ENCODE data around the gene RPL13A. TPM values are rescaled to one million over a fixed set of nuclear protein-coding genes. Genes with fewer than 3 reads are reported as not detected.
A peak's percentile ranks its signal among the peaks of the same experiment; 100 is the strongest.

RPL13A gene
- total and polyA plus RNA-seq, 2 of the 13 experiments (the other 11 are each of a cell fraction or from before 2014, with no cell fraction given), result 2,601 to 3,407 TPM

DNA sequence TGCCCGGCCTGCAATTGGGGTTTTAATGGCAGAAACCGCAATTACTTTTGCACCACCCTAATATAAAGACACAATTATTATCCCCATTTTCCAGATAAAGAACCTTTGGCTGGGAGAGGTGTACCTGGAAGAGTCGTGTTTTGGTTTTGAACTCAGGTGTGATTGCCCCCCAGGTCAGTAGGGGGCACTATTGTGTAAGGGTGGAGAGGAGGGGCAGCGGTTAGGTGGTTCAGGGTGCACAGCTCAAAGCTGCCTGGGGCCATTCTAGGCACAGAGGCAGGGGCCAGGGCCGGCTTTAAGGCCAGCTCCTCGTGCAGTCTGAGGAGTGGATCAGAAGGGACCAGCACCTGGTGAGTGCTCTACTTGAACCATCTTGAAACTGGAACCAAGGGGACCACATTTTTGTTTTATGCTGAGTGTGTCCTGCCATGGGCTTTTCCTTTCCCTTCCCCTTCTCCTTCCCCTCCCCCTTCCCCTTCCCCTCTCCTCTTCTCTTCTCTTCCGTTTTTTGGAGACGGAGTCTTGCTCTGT, 19.2 kb downstream of the RPL13A start (continued):
- TF ChIP-seq GLI4 (CRISPR knock-in tag; IDR thresholded peaks at IDR 0.05; ENCODE audit: borderline replicate concordance) (no peak), ZNF432 (CRISPR knock-in tag; IDR thresholded peaks at IDR 0.05; ENCODE audit: borderline replicate concordance) (no peak), GATAD2A (CRISPR knock-in tag; IDR thresholded peaks at IDR 0.05) (0 out of 2 replicates have a peak, but pooled peaks have one; percentile 12), CSRNP2 (CRISPR knock-in tag; conservative IDR thresholded peaks at IDR 0.05; ENCODE audit: low read depth) (no peak), PCBP2 (optimal IDR thresholded peaks at IDR 0.05; ENCODE audit: low read depth, low read length, poor library complexity, severe bottlenecking) (peak; percentile 90), ZNF569 (CRISPR knock-in tag; IDR thresholded peaks at IDR 0.05; ENCODE audit: borderline replicate concordance) (no peak), ZNF383 (CRISPR knock-in tag; IDR thresholded peaks at IDR 0.05; ENCODE audit: borderline replicate concordance) (no peak), RFX1 (IDR thresholded peaks at IDR 0.05) (no peak), KAT2B (IDR thresholded peaks at IDR 0.05; ENCODE audit: borderline replicate concordance, low read depth, low read length) (no peak), MIXL1 (CRISPR knock-in tag; IDR thresholded peaks at IDR 0.05) (no peak), SATB2 (CRISPR knock-in tag; IDR thresholded peaks at IDR 0.05) (no peak), ZNF431 (CRISPR knock-in tag; IDR thresholded peaks at IDR 0.05; ENCODE audit: borderline replicate concordance, low read depth) (no peak), ZNF101 (CRISPR knock-in tag; IDR thresholded peaks at IDR 0.05; ENCODE audit: borderline replicate concordance, low read depth) (no peak), ZNF225 (CRISPR knock-in tag; IDR thresholded peaks at IDR 0.05) (no peak), GTF3A (CRISPR knock-in tag; conservative IDR thresholded peaks at IDR 0.05) (no peak), NFATC3 (CRISPR knock-in tag; IDR thresholded peaks at IDR 0.05) (no peak), IRF2 (CRISPR knock-in tag; IDR thresholded peaks at IDR 0.05) (0 out of 2 replicates have a peak, but pooled peaks have one; percentile 50), ZNF766 (CRISPR knock-in tag; IDR thresholded peaks at IDR 0.05; ENCODE audit: borderline replicate concordance) (no peak)
- TF ChIP-seq, protein P1, sequence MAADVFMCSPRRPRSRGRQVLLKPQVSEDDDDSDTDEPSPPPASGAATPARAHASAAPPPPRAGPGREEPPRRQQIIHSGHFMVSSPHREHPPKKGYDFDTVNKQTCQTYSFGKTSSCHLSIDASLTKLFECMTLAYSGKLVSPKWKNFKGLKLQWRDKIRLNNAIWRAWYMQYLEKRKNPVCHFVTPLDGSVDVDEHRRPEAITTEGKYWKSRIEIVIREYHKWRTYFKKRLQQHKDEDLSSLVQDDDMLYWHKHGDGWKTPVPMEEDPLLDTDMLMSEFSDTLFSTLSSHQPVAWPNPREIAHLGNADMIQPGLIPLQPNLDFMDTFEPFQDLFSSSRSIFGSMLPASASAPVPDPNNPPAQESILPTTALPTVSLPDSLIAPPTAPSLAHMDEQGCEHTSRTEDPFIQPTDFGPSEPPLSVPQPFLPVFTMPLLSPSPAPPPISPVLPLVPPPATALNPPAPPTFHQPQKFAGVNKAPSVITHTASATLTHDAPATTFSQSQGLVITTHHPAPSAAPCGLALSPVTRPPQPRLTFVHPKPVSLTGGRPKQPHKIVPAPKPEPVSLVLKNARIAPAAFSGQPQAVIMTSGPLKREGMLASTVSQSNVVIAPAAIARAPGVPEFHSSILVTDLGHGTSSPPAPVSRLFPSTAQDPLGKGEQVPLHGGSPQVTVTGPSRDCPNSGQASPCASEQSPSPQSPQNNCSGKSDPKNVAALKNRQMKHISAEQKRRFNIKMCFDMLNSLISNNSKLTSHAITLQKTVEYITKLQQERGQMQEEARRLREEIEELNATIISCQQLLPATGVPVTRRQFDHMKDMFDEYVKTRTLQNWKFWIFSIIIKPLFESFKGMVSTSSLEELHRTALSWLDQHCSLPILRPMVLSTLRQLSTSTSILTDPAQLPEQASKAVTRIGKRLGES (CRISPR knock-in tag; IDR thresholded peaks at IDR 0.05; ENCODE audit: borderline replicate concordance), result no peak
- TF ChIP-seq, protein P2, sequence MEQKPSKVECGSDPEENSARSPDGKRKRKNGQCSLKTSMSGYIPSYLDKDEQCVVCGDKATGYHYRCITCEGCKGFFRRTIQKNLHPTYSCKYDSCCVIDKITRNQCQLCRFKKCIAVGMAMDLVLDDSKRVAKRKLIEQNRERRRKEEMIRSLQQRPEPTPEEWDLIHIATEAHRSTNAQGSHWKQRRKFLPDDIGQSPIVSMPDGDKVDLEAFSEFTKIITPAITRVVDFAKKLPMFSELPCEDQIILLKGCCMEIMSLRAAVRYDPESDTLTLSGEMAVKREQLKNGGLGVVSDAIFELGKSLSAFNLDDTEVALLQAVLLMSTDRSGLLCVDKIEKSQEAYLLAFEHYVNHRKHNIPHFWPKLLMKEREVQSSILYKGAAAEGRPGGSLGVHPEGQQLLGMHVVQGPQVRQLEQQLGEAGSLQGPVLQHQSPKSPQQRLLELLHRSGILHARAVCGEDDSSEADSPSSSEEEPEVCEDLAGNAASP (CRISPR knock-in tag; IDR thresholded peaks at IDR 0.05; ENCODE audit: borderline replicate concordance), result no peak
- TF ChIP-seq, protein P3, sequence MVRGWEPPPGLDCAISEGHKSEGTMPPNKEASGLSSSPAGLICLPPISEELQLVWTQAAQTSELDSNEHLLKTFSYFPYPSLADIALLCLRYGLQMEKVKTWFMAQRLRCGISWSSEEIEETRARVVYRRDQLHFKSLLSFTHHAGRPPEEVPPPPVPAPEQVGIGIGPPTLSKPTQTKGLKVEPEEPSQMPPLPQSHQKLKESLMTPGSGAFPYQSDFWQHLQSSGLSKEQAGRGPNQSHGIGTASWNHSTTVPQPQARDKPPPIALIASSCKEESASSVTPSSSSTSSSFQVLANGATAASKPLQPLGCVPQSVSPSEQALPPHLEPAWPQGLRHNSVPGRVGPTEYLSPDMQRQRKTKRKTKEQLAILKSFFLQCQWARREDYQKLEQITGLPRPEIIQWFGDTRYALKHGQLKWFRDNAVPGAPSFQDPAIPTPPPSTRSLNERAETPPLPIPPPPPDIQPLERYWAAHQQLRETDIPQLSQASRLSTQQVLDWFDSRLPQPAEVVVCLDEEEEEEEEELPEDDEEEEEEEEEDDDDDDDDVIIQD (CRISPR knock-in tag; IDR thresholded peaks at IDR 0.05; ENCODE audit: low read depth), result 0 out of 2 replicates have a peak, but pooled peaks have one; percentile 10
- TF ChIP-seq, protein P4, sequence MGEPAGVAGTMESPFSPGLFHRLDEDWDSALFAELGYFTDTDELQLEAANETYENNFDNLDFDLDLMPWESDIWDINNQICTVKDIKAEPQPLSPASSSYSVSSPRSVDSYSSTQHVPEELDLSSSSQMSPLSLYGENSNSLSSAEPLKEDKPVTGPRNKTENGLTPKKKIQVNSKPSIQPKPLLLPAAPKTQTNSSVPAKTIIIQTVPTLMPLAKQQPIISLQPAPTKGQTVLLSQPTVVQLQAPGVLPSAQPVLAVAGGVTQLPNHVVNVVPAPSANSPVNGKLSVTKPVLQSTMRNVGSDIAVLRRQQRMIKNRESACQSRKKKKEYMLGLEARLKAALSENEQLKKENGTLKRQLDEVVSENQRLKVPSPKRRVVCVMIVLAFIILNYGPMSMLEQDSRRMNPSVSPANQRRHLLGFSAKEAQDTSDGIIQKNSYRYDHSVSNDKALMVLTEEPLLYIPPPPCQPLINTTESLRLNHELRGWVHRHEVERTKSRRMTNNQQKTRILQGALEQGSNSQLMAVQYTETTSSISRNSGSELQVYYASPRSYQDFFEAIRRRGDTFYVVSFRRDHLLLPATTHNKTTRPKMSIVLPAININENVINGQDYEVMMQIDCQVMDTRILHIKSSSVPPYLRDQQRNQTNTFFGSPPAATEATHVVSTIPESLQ (CRISPR knock-in tag; conservative IDR thresholded peaks at IDR 0.05), result no peak

Measured in HepG2 (cell line).